GM18498 (cell line): ENCODE data around the gene HPRT1.

Experiments used
- ATAC-seq: cut with Tn5 transposase; IDR thresholded peaks from one replicate; pipeline ENCODE4 v1.9.1; 2021; ENCODE audit warnings: mild to moderate bottlenecking, moderate library complexity; ENCODE audit not compliant: unreplicated experiment

The HPRT1 gene

DNA sequence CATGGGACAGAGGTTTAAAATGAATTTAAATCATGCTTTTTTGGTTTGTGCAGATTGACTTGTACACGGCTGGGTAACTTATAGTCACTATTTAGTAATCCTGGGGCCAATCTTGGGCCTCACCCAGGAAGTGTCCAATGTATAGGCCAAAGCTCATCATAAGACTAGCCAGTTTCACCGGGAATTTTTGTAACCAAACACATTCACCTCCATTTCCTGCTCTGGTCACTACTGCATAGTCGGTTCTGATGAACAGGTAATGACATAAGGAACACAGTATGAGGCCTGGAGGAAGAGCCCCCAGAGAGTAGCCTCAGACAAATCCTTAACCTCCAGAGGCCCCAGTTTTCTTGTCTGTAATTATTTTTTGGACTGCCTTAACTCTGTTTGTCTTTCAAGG lies 81.9 kb downstream of the HPRT1 start:
- no peak for ATAC-seq

DNA sequence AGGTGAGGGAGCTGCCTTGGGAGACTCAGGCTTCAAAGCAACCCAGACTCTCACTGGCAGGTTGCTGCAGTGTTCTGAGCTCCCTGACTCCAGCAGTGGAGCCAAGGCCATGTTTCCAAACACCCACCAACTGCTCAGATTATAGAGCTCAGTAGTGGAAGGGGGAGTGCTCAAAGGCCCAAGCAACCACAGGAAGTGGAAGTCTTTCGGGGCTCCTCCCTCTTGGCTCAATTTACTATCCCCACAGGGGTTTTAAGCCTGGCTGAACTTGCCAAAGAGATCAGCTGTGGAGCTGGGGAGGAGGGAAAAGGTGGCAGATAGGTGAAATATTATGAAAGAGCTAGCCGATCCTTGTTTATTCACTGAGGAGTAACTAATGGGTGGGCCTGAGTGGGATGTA lies 82.5 kb downstream of the HPRT1 start:
- no peak for ATAC-seq

DNA sequence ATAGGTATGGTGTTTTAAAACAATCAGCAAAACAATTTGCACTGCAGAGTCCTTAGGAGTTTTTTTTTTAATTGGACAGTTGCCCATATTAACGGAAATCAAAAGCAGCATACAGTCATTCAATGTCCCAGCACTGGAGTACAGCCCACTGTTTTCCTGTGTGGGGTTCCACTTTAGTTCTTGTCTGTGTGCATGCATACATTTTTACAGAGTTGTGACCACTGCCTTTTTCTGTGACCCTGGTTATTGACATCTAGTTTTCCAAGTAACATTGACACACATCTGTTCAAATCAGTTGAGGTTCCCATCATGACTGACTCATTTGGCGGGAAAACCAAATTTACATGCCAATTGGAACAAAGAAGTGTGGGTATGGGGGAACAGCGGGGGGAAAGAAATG lies 83.3 kb downstream of the HPRT1 start:
- no peak for ATAC-seq

DNA sequence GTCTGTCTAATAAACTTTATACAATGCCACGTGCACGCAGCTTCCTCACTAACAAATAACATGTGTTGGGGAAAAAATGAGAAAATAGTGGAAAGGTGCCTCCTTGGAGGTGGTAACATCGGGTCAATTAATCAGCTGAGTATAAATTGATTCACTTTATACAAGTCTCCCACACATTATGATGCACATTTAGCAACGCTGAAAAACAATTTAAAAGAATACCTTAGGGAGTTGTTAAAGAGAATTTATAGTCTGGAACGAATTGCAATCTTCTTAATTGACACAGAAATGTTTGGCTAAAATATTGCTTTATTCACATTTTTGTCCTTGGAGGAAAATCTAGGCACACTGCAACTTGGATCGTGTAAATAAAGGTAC lies 84.2 kb downstream of the HPRT1 start:
- no peak for ATAC-seq

DNA sequence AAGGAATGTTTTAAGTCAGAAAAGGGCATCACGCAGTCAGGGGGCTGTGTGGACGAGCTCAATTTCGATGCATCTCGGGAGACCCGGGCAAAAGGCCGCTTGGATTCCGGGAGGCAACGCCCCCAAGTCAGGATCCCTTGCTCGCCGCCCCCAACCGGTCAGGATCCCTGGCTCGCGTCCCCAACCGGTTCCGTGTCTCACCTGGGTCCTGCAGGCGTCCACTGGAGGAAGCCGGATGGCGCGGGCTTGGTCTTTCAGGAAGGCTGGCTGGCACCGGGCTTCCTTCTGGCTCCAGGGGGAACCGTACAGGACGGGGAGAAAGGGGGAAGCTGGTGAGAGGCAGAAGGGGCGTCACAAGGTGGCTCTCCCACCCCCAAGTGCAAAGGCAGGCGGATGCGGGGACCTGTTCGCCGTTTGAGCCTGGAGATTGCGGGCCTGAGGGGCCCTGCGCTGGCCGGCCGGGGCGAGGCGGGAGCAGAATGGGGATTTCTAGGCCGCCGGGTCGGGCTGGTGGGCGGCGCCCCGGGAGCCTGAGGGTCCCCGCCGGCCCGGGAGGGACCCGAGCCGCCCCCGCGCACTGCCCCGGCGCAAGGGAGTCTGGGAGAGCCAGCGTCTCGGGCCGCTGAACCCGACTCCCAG lies 84.7 kb downstream of the HPRT1 start:
- no peak for ATAC-seq

DNA sequence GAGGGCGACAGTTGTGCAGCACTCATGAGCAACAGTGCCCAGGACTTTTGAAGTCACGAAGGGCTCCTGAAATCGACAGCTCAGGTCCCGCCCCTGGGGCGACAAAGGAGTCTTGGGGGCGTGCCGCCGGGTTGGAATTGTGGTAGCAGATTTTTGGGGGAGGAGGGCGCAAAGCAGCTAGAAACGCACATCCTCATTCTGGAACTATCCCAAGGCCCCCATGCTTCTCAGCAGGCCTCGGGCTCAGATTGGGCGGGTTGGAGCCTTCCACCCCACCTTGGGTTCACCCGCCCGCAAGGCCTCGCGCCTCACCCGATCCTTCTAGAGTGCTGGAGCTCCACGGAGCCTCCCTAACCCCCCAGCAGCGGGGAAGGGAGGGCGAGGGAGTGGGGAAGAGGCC lies 85.5 kb downstream of the HPRT1 start:
- no peak for ATAC-seq

DNA sequence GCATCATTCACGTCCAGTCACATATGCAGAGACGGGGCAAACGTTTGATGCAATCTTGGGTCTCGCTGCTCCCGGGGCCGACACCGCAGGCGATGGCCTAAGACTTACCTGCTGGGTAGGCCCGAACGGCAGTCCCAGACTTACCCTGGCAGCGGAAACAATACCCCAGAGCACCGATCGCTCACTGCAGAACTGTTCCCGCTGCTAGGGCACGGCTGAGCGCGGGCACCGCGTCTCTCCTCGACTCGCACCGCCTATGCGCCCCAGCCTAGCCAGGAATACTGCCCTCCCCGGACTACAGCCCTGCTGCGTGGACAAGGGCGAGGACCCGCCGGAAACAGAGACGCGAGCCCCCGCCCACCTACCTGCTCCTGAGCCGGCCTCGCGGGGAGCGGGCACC lies 86.2 kb downstream of the HPRT1 start:
- ATAC-seq, result no peak

DNA sequence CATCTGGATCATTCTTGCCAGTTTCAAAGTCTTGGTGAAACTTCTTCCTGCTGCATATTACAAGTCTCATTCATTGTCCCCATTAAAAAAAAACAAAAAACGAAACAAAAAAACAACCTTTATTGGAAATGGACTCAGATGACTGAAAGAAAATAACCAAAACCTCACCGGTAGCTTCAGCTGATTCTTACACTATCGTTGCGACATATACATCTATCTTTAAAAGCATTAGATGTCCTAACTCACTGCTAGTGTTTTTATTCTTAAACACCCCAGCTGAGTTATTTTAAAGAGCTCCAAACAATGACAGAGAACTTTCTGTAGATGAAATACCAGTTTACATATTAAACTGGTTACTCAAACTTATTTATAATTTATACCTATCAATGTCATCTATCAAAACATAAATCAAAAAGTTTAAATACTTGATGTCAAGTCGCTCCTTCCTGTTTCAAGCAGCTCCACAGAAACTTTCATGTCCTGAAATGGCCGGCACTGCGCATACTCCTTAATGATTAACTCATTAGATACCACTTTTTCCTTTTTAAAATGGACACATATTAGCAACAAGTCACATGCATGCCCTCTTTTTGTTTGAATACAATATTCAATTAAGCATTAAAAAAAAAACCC lies 87.2 kb downstream of the HPRT1 start:
- ATAC-seq, result no peak

DNA sequence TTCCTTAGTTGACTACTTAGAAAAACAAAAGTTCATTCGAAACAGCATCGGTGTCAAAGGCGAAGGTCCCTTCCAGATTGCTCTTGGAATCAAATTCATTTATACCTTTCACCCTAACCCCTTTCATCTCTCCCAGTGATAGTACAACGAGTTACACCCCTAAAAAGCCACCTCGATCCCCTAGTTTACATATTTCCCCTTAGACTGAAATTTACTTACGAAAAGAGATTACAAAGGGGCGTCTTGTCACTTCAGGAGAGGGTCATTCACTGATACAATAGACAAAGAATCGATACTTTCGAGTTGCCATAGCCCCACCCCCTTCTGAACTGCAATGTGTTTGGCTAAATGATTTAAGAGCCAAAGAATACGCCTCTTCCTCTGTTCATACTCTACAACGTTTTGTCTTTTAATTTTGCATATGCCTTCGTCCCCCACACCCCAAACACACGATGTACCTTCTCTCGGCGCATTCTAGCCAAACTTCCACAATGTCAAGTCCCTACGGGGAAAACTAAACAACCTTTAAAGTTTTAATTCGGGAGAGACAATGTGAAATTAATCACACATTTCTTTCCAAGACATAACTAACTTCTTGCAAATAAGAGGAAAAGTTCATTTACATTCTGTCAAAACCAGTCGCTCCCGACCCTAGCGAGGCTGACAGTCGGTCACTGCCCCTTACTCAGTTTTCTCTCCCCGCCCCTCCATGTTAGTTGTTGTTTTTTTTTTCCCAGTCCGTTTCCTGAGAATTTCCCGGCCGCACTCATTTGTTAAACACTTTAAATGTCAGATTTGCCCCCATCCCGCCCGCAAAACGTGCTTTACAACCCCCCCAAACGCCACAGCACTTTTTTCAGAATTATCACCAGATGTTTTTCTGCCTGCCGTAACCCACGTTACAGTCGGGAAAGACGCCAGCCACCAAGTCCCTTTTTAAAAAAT lies 88.6 kb downstream of the HPRT1 start:
- ATAC-seq, result no peak
